ENCODE measurements around the gene TMCO1. TPM values are rescaled to one million over a fixed set of nuclear protein-coding genes. Genes with fewer than 3 reads are reported as not detected.

The TMCO1 gene
- total RNA-seq, 1 experiment from 2014 or later = 70.1 TPM

DNA sequence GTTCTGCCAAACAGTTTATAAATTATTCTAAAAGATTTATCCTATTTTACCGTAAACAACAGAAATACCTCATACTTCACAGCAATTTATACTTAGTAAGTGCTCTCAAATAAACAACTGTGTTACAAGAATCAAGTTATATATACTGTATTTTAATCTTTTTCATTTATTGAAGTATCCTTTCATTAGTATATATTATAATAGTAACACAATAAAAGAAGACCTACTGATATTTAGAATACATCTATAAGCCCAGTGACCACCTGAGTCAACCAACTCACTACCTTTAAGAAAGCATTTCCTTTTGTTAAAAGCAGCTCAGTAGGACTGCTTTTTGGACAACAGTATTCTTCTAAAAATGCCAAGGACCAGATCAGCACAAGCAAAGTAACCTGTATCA lies 5.9 kb downstream of the TMCO1 start:
- TF ChIP-seq, protein P1, sequence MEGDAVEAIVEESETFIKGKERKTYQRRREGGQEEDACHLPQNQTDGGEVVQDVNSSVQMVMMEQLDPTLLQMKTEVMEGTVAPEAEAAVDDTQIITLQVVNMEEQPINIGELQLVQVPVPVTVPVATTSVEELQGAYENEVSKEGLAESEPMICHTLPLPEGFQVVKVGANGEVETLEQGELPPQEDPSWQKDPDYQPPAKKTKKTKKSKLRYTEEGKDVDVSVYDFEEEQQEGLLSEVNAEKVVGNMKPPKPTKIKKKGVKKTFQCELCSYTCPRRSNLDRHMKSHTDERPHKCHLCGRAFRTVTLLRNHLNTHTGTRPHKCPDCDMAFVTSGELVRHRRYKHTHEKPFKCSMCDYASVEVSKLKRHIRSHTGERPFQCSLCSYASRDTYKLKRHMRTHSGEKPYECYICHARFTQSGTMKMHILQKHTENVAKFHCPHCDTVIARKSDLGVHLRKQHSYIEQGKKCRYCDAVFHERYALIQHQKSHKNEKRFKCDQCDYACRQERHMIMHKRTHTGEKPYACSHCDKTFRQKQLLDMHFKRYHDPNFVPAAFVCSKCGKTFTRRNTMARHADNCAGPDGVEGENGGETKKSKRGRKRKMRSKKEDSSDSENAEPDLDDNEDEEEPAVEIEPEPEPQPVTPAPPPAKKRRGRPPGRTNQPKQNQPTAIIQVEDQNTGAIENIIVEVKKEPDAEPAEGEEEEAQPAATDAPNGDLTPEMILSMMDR (conservative IDR thresholded peaks at IDR 0.05) = no peak
- Histone ChIP-seq H3K23ac (ENCODE audit: insufficient read length, low read depth, low read length) (no peak overlapping the region), H2AK5ac (ENCODE audit: insufficient read length, low read length) (no peak overlapping the region), H4K20me1 (ENCODE audit: control insufficient read depth, insufficient read depth, insufficient read length) (no peaks in the 10 kb centered on the region), H4K5ac (ENCODE audit: insufficient read length, low read depth, low read length) (no peak overlapping the region), H2BK120ac (ENCODE audit: low read depth, low read length, poor library complexity, severe bottlenecking) (no peak overlapping the region), H4K8ac (replicated peaks; ENCODE audit: insufficient read length, low read depth, low read length) (no peak overlapping the region), H4K91ac (ENCODE audit: insufficient read length, low read depth, low read length) (no peak overlapping the region), H3K4ac (ENCODE audit: low read depth, low read length) (no peak overlapping the region), H3K79me1 (ENCODE audit: insufficient read depth, low read depth, low read length, poor library complexity, severe bottlenecking) (peaks cover 2% of the 10 kb centered on the region), H2AFZ (ENCODE audit: low read length) (no peak overlapping the region), H3K4me1 (ENCODE audit: insufficient read depth, low read length) (no peaks in the 10 kb centered on the region), H3K56ac (ENCODE audit: insufficient read length, low read depth, low read length) (no peak overlapping the region), H3T11ph (ENCODE audit: low read length) (no peak overlapping the region), H2BK15ac (ENCODE audit: low read depth, low read length) (no peak overlapping the region), H3K27me3 (ENCODE audit: insufficient read depth, low read length) (no peaks in the 10 kb centered on the region), H3K27ac (ENCODE audit: insufficient read length, low read depth, low read length) (no peak overlapping the region), H2BK5ac (ENCODE audit: insufficient read length, low read length) (no peak overlapping the region), H2BK12ac (ENCODE audit: insufficient read length, low read depth, low read length) (no peak overlapping the region), H3K9me3 (ENCODE audit: control insufficient read depth, low read depth, low read length) (no peaks in the 10 kb centered on the region), H3K4me2 (ENCODE audit: insufficient read depth, insufficient read length, low read length) (no peak overlapping the region), H2BK20ac (ENCODE audit: low read depth, low read length, poor library complexity, severe bottlenecking) (no peak overlapping the region), H3K23me2 (ENCODE audit: insufficient read length, low read depth, low read length, poor library complexity, severe bottlenecking) (no peaks in the 10 kb centered on the region), H3K79me2 (ENCODE audit: insufficient read depth, low read length) (no peaks in the 10 kb centered on the region), H3K18ac (ENCODE audit: insufficient read length, low read depth, low read length) (no peak overlapping the region), H3K9ac (ENCODE audit: extremely low read depth, insufficient read length, low read length) (no peak overlapping the region), H3K14ac (ENCODE audit: insufficient read depth, low read length) (no peak overlapping the region)
- peaks cover under 1 to 1% of the 10 kb centered on the region in 2 experiments; a peak in 3 of 4 replicates for H3K4me1 Mint-ChIP-seq
- WGBS (ENCODE audit: extremely low coverage, insufficient read length, low lambda C conversion rate) = no CpG with 5 or more reads among the region's 1 CpG
- H3K27me3 Mint-ChIP-seq (ENCODE audit: low read depth) = no peaks in the 10 kb centered on the region
- H3K9me3 Mint-ChIP-seq = no peaks in the 10 kb centered on the region
- H3K36me3 Mint-ChIP-seq (ENCODE audit: insufficient read depth in 1 of 3, low read depth in 3 of 3) = peaks cover 0 to 36% (median 15%) of the 10 kb centered on the region in 3 experiments; a peak in 5 of 7 replicates
- DNase-seq = no peak
- no peak overlapping the region for H3K4me3 Mint-ChIP-seq
- no peak overlapping the region for H3K27ac Mint-ChIP-seq
